ENCODE results near the gene PFN1.

Gene PFN1

GRCh38 chr17:4967539-4968485 lies 19.5 kb upstream of the PFN1 start, which contains the start of gene SPAG7:
Gene SPAG7 (minus strand): TSS chr17:4967817. CDS start chr17:4967804, 13 bp downstream.
- DNase-seq, result peak; percentile 76

- DNase-seq, result peak; percentile 93
Measured at GRCh38 chr17:4966844-4967538, 18.7 kb upstream of the PFN1 start.

GRCh38 chr17:4965311-4965986 lies 17.1 kb upstream of the PFN1 start:
- no peak for DNase-seq

- DNase-seq, result no peak
Measured at GRCh38 chr17:4960279-4960922, 12.1 kb upstream of the PFN1 start.

- DNase-seq, result no peak
Measured at GRCh38 chr17:4959261-4959965, 11.1 kb upstream of the PFN1 start.

GRCh38 chr17:4958102-4958501 lies 9.8 kb upstream of the PFN1 start:
- no peak for DNase-seq

- no peak for DNase-seq
Measured at GRCh38 chr17:4956493-4957061, 8.2 kb upstream of the PFN1 start.

- DNase-seq, result no peak
Measured at GRCh38 chr17:4955091-4955490, 6.8 kb upstream of the PFN1 start.

- no peak for DNase-seq
Measured at GRCh38 chr17:4953451-4953961, 5.2 kb upstream of the PFN1 start.

GRCh38 chr17:4951486-4951885 lies 3.2 kb upstream of the PFN1 start:
- DNase-seq, result no peak

GRCh38 chr17:4950746-4951204 lies 2.4 kb upstream of the PFN1 start, which contains the start of gene ENO3:
Gene ENO3 (plus strand): TSS chr17:4951119. CDS start chr17:4951830, 711 bp downstream.
- no peak for DNase-seq

GRCh38 chr17:4950075-4950745 lies 1.9 kb upstream of the PFN1 start:
- DNase-seq, result no peak

- DNase-seq, result peak; percentile 20
Measured at GRCh38 chr17:4949321-4950074, 1.2 kb upstream of the PFN1 start.

- no peak for DNase-seq
Measured at GRCh38 chr17:4948931-4949320, 596 bp upstream of the PFN1 start.

- no peak for DNase-seq
Measured at GRCh38 chr17:4947411-4948165, 742 bp downstream of the PFN1 start.

GRCh38 chr17:4947010-4947410 lies 1.3 kb downstream of the PFN1 start:
- DNase-seq, result no peak

- no peak for DNase-seq
Measured at GRCh38 chr17:4946312-4946976, 1.9 kb downstream of the PFN1 start.

- DNase-seq, result no peak
Measured at GRCh38 chr17:4945944-4946280, 2.4 kb downstream of the PFN1 start.
